ENCODE results near the gene PSENEN. TPM values are rescaled to one million over a fixed set of nuclear protein-coding genes. Genes with fewer than 3 reads are reported as not detected.

PSENEN gene
- total and polyA plus RNA-seq, 2 of the 8 experiments (the other 6 are each of a cell fraction or from before 2014, with no cell fraction given), result 66.7 to 75.3 TPM

DNA sequence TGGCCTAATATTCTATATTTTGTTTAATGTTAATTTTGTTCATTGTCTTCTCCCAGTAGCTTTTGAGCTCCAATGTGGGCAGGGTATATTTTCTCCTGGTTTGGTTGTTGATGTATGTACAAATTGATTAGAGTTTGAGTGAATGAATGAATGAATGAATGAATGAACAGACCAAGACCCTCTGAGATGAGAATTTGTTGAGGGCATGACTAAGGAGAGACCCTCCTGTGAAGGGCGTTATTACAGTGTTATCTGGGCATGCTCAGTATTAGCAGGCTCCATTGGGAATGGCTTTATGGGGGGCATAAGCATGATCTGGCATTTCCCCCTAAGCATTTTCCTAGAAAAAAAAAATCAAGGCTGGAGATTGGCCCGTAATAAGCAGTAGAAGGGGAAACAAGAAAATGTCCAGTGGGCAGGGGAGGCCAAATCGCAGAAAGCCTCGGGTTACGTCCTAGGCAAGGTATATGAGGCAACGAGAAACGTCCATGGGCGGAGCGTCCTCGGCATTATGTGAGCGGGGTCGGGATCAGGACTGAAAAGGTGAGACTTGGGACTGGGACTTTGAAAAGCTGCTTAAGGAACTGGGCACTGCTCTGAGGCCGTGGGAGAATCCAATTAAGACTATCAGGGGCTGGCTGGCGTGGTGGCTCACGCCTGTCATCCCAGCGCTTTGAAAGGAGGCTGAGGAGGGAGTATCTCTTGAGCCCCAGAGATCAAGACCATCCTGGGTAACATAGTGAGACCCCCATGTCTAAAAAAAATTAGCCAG lies 29.0 kb downstream of the PSENEN start (continued):
- TF ChIP-seq HDAC2 (IDR thresholded peaks at IDR 0.05; ENCODE audit: borderline replicate concordance in 1 of 2, low read depth in 2 of 2, low read length in 2 of 2), result no peak

All from H1 (cell line).